ENCODE results near the gene GALK2.
A peak's percentile ranks its signal among the peaks of the same experiment; 100 is the strongest.

The GALK2 gene

DNA sequence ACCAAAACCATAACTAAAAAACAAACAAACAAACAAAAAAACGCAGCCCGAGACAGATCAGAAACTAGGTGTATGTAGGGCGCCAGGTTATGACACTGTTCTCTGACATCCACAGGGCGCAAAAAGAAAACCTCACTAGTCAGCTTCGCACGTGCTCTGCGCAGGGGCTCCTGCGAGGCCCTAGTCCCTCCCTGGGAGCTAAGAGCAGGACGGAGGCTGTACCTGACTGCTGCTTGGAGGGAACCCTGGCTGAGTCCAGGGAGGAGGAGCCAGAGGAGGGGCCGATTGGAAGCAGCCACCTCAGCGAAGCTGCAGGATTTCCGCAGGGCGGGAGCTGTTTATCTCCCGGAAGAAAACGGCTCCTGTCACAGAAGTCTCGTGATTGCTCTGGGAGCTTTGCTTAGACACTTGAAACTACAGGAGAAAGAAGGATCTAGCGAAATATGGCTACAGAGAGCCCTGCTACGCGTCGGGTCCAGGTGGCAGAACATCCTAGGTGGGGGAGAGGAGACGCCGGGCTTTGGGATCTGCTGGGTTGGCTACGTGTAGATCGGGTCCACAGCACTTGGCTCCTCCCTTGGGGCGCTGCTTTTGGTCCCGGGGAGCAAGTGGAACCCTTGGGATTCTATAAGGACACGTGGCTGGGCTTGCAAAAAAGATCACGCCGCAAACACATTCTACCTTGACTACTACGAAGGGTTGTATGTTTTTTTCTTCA is at the start of gene GALK2:
GALK2 (plus strand) TSS at position 368 of the 718 bp plus-strand sequence; CDS start at position 444, 76 bp downstream.
- peak; percentile 60 for DNase-seq (ENCODE audit: low spot score)

DNA sequence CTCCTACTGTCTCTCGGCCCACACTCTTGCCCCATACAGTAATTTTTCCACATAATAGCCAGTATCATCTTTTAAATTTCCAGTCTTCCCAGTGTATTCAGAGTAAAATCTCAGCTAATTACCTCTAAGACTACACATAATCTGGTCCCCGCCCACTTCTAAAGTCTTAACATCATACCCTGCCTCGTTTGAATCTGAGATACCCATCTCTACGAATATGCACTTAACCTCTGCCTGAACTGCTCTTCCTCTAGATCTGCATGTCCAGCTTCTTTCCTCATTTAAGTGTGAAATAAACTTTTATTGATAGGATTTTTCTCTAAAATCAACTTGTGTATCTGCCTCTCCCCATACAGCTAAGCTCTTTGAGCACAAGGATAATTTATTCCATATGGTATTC is 49.2 kb upstream of the GALK2 start:
- DNase-seq (ENCODE audit: low spot score) = no peak

GRCh38 chr15:49121901-49122300 is 48.1 kb upstream of the GALK2 start:
- DNase-seq (ENCODE audit: low spot score) = no peak

- no peak for DNase-seq (ENCODE audit: low spot score)
These were observed 47.4 kb upstream of the GALK2 start for GRCh38 chr15:49122541-49123062.

GRCh38 chr15:49124371-49124770 is 45.7 kb upstream of the GALK2 start:
- DNase-seq (ENCODE audit: low spot score) = no peak

DNA sequence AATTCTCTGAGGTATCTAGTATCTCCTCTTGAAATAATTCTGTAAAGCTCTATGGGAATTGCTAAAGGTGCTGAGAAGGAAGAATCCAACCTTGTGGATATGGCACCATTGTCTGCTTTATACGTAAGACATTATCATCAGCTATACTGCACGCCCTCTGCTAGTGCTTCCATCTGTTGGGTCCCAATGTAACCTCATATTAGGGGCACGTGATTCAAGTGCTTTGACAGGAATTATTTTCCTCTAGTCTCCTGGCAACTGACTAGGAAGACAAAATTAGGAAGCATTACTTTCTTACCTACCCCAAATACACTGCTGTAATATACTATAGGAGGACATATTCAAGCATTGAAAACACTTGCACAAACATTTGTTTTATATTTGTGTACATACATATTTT is 38.6 kb upstream of the GALK2 start:
- DNase-seq (ENCODE audit: low spot score) = no peak

DNA sequence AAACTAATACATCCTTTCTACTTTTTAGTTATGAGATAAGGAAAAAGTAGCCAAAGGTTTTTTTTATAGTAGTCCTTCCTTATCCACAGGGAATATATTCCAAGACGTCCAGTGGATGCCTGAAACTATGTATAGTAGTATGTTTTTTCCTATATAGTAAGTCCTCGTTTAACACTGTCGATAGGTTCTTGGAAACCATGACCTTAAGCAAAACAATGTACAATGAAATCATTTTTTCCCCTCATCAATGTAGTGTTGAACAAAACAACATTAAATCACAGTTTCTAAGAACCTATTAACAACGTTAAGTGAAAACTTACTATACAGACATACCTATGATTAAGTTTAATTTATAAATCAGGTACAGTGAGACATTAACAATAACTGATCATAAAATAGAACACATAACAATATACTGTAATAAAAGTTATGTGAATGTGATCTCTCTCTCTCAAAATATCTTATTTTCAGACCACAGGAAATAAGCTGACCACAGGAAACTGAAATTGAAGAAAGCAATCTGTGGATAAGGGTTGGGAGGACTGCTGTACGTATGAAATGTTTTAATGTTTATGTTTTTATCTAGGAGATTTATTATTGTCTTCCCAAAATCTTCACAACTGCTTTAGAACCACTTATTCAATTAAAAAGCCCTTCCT is 35.2 kb upstream of the GALK2 start:
- no peak for DNase-seq (ENCODE audit: low spot score)

DNA sequence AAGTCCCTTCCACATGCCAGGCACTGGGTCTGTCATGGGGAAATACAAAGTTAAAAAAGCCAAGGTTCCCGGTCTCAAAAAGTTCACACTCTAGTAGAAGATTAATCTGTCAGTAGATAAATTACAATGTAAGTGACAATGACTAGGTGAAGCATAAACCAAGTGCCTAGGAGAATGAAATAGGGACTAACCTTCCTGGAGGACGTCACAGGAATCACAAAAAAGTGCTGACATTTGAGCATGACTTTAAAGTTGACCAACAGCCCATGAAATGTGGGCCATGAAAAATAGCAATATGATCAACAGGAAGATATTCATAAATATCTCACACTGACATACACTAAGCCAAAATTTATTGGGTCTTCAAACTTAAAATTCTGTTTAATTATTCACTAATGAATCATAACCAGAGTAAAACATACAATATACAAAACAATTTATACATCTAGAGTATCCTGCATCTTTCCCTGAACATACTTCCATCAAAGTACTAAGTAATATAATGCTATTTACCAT is 34.6 kb upstream of the GALK2 start:
- DNase-seq (ENCODE audit: low spot score) = no peak

DNA sequence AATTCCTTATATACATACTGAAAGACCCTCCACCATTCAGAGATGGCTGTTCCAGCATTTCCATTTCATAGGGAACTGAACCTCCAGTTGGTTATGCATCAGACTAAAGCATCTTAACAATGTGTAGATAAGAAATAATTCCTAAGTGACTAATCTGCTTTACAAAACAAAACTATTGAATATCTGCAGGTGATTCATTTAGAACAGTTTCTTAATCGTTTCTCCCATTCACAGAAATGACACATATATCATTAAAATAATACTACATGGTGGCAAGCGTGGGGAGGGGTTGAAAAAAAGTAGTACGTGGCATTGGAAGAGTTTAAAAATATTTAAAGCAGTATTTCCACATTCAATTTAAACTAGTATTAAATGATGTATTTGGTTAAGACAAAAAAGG is 34.1 kb upstream of the GALK2 start:
- DNase-seq (ENCODE audit: low spot score) = no peak

- DNase-seq (ENCODE audit: low spot score) = no peak
These were observed 32.2 kb upstream of the GALK2 start for GRCh38 chr15:49137861-49138260.

DNA sequence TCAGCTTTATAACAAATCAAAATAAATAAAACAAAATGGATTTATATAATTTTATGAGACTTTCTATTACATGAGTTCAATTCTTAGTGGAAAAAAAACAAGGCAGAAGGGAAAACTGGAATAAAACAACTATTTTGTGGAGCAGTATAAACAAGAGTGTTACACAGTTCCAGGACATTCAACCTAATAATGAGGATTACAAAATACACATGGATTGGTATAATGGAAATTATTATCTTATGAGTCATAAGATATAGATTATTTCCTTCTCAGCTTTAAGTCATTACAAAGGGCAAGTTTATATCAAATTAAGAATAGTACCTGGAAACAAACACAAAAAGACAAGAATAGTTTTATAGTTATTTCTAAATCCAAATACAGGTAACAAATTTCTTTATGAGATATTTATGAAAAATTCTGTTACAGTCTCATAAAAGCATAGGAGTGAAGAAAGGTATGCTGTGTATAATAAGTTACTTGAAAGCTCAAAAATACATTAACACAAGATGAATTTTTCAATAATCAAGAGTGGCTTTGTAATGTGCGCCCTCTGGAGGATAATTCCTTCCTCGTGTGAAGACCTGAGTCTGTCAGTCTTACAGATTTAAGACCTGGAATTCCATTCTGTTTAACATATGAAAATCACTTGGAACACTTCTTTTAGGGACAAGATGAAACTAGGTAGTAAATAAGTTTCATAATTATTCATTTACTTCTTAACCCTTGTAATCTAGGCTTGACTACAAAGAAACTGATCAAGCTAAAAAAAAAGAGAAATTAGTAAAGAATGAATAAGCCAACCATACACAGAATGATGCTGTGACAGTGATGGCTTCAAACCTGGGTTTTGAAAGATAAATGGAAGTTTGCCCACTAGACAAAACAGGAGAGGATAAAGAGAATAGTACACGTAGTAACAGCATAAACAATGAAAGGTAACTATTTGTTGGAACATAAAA is 24.1 kb upstream of the GALK2 start:
- no peak for DNase-seq (ENCODE audit: low spot score)

DNA sequence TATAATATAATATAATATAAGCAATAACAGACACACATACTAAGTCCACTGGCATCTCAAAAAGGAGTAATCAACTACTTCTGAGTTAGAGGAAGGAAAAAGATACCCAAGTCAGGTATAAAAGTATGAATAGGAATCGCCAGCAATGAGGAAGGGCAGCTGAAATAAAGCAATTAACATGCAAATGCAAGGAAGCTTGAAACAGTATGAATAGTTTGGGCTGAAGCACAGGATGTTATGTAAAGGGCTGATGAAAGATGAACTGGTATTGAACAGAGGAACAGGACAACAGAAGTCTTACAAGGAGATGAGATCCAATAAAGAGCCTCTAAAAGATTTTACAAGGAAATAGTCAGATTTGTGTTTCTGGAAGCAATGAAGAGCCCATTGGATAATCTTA is 21.7 kb upstream of the GALK2 start:
- no peak for DNase-seq (ENCODE audit: low spot score)

GRCh38 chr15:49148727-49149126 is 21.3 kb upstream of the GALK2 start:
- no peak for DNase-seq (ENCODE audit: low spot score)

GRCh38 chr15:49151831-49152230 is 18.2 kb upstream of the GALK2 start:
- DNase-seq (ENCODE audit: low spot score) = no peak

DNA sequence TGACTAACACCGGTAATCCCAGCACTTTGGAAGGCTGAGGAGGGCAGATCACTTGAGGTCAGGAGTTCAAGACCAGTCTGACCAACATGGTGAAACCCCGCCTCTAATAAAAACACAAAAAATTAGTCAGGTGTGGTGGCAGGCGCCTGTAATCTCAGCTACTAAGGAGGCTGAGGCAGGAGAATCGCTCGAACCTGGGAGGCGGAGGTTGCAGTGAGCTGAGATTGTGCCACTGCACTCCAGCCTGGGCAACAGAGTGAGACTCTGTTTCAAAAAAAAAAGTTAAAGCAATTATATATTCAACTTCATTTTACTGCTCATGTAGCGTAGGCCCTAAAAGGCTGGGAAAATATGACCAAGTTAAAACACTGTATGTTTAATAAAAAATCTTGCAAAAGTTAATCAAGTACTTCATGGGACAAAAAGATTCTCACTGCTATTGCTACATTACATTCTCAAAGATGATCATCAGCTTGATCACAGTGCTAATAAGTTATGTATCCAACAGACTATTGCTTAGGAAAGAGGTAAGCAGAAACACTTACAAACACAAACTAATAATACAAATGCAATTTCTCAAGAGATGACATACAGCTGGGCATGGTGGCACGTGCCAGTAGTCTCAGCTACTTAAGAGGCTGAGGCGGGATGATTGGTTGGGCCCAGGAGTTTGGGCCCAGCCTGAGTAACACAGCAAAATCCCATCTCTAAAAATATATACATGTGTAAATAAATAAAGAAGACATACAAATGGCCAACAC is 17.3 kb upstream of the GALK2 start:
- DNase-seq (ENCODE audit: low spot score) = no peak

GRCh38 chr15:49154359-49154758 is 15.7 kb upstream of the GALK2 start:
- DNase-seq (ENCODE audit: low spot score) = no peak

GRCh38 chr15:49154799-49155109 is 15.3 kb upstream of the GALK2 start:
- no peak for DNase-seq (ENCODE audit: low spot score)

DNA sequence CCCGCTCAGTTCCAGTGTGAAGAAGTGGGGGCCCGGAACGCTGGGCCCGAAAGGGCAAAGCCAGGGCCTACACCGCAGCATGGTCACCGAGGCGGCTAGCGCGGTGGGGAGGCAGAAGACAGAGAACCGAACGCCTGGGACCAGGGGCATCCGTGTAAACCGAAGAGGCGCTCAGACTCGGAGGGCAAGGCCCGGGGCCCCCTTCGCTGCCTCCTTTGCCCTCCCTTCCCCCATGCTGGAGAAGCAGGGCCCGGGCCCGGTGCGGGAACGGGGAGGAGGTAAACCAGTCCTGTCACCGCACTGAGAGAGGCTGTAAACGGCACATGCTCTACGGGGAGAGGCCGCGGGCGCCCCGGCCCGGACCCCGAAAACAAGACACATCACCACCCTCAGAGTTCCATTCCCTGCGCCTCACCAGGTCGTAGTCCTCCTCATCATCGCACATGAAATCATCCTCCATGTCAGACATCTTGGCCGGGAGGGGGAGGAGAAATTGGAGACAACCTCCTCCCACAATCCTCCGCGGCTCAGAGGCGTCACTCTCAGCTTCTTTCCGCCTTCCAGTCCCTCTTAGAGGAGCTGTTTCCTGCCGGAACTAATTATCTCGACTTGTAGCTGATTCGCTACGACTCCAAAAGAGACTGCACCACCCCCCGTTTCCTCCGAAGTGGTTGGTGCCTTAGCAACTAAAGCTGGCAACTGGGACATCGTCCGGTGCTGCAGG is 14.8 kb upstream of the GALK2 start, which contains the start of gene COPS2:
COPS2 (minus strand) TSS at position 490 of the 724 bp plus-strand sequence; CDS start at position 469, 21 bp downstream.
- DNase-seq (ENCODE audit: low spot score) = peak; percentile 51

GRCh38 chr15:49155834-49156627 is 14.0 kb upstream of the GALK2 start:
- DNase-seq (ENCODE audit: low spot score) = no peak

DNA sequence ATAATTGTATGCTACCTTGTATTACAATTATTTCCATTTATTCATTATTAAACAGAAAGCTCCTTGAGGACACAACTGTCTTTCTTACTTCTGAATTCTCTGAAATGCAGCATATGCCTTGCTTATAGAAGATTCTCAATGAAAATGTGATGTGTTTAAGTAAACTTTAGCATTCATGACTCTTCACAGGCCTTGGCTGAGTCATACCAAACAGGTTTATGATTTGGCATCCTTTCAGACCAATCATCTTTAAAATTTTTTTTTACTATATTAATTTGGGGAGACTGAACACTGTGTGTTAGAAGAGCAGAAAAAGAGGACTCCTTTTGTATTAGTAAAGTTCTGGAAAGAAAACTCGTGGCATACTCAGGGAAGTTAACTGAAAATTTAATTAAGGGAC is 6.4 kb upstream of the GALK2 start:
- DNase-seq (ENCODE audit: low spot score) = no peak

All from HuH-7.5 (cell line).